Activated CD8-positive, alpha-beta memory T cell treated with anti-CD3 and anti-CD28 coated beads for 24 hours (primary cell): Measurements from ENCODE around the gene HAGHL.
"Not testable (repeated sequence)": the region's sequence is repeated elsewhere in the genome, so short reads cannot be mapped to it uniquely, and the experiment has no call there.

Experiments used
- DNase-seq: peaks from one replicate; pipeline ENCODE4 v3.0.0-alpha.2; 2020

HAGHL gene

GRCh38 chr16:708959-709358, 17.9 kb upstream of the HAGHL start:
- DNase-seq = no peak

- no peak for DNase-seq
Observed at GRCh38 chr16:709566-710499, 17.1 kb upstream of the HAGHL start.

GRCh38 chr16:710500-711075, 16.3 kb upstream of the HAGHL start:
- DNase-seq = no peak

GRCh38 chr16:711084-711483, 15.8 kb upstream of the HAGHL start:
- no peak for DNase-seq

- peak; percentile 94 for DNase-seq
Observed at GRCh38 chr16:711548-712320, 15.2 kb upstream of the HAGHL start.

GRCh38 chr16:712740-713250, 14.1 kb upstream of the HAGHL start:
- not testable (repeated sequence) for DNase-seq

GRCh38 chr16:714079-714478, 12.8 kb upstream of the HAGHL start:
- no peak for DNase-seq

GRCh38 chr16:714558-715476, 12.1 kb upstream of the HAGHL start, which contains the start of gene METRN:
Gene METRN (plus strand): TSS chr16:715118. CDS start chr16:715290, 172 bp downstream.
- DNase-seq = peak; percentile 96

GRCh38 chr16:715477-716199, 11.3 kb upstream of the HAGHL start:
- peak; percentile 82 for DNase-seq

- no peak for DNase-seq
Observed at GRCh38 chr16:716200-716568, 10.7 kb upstream of the HAGHL start.

GRCh38 chr16:716768-717325, 10.1 kb upstream of the HAGHL start:
- no peak for DNase-seq

- DNase-seq = no peak
Observed at GRCh38 chr16:717450-718245, 9.3 kb upstream of the HAGHL start.

- no peak for DNase-seq
Observed at GRCh38 chr16:718389-718788, 8.5 kb upstream of the HAGHL start.

- DNase-seq = no peak
Observed at GRCh38 chr16:718922-719321, 8.0 kb upstream of the HAGHL start.

GRCh38 chr16:719815-720446, 7.0 kb upstream of the HAGHL start:
- peak; percentile 73 for DNase-seq

- peak; percentile 85 for DNase-seq
Observed at GRCh38 chr16:720447-720989, 6.4 kb upstream of the HAGHL start.

GRCh38 chr16:720990-721764, 5.7 kb upstream of the HAGHL start, which contains the start of gene ANTKMT:
Gene ANTKMT (plus strand): TSS chr16:721146. CDS start chr16:721275, 129 bp downstream.
- peak; percentile 92 for DNase-seq

- DNase-seq = peak; percentile 74
Observed at GRCh38 chr16:721765-722540, 5.0 kb upstream of the HAGHL start.
